MCF 10A (cell line): Measurements from ENCODE around the gene TRABD2A. TPM values are rescaled to one million over a fixed set of nuclear protein-coding genes. Genes with fewer than 3 reads are reported as not detected.

ENCODE experiments used
- BruUV-seq: library from RNA; stranded (reverse); fragments of 400-500 nt; replicated peaks from 2 replicates; lab custom pipeline; 2021; lab: Mats Ljungman, UMichigan
- CTCF ChIA-PET: fragments of 300-600 bp; sonication (Branson Sonifier 250); formaldehyde crosslinking; extraction: SDS; loops from one replicate; lab custom pipeline; 2021; ENCODE audit warnings: antibody characterized with exemption, inconsistent platforms; lab: Yijun Ruan, JAX
- POLR2A ChIA-PET: fragments of 300-600, 350-650 bp; sonication (Branson Sonifier 250); formaldehyde crosslinking; extraction: SDS; loops from one replicate; lab custom pipeline; 2020; ENCODE audit warnings: antibody characterized with exemption, inconsistent platforms; lab: Yijun Ruan, JAX
- DNase-seq: peaks from one replicate; pipeline ENCODE4 v3.0.0-alpha.2; 2018; ENCODE audit not compliant: unreplicated experiment
- H3K27ac Mint-ChIP-seq: one replicate; pipeline ENCODE4 v1.8.0; 2022; ENCODE audit warnings: mild to moderate bottlenecking, low read depth, mixed read lengths; ENCODE audit not compliant: unreplicated experiment
- H3K27me3 Mint-ChIP-seq: one replicate; pipeline ENCODE4 v1.8.0; 2022; ENCODE audit warnings: mixed read lengths; ENCODE audit not compliant: insufficient read depth, unreplicated experiment
- H3K36me3 Mint-ChIP-seq: one replicate; pipeline ENCODE4 v1.8.0; 2022; ENCODE audit warnings: mild to moderate bottlenecking, moderate library complexity, mixed read lengths; ENCODE audit not compliant: insufficient read depth, unreplicated experiment
- H3K4me1 Mint-ChIP-seq: one replicate; pipeline ENCODE4 v1.8.0; 2022; ENCODE audit warnings: mixed read lengths; ENCODE audit not compliant: insufficient read depth, unreplicated experiment
- H3K4me3 Mint-ChIP-seq: one replicate; pipeline ENCODE4 v1.8.0; 2022; ENCODE audit warnings: mild to moderate bottlenecking, moderate library complexity, mixed read lengths; ENCODE audit not compliant: unreplicated experiment
- H3K9me3 Mint-ChIP-seq: one replicate; pipeline ENCODE4 v1.8.0; 2022; ENCODE audit warnings: mixed read lengths; ENCODE audit not compliant: unreplicated experiment
- CTCF ChIP-seq: fragments of 200-600 bp; IDR thresholded peaks from one replicate; pipeline ENCODE4 v1.8.0; 2022; ENCODE audit warnings: antibody characterized with exemption, mild to moderate bottlenecking; ENCODE audit not compliant: unreplicated experiment
- intact Hi-C: fragments of 100-400 bp; cut with micrococcal nuclease; formaldehyde crosslinking; loops from 2 replicates; pipeline ENCODE4 v1.14.1; 2022
- total RNA-seq: library from RNA; stranded (reverse); gene quantifications from 2 replicates; pipeline ENCODE4 v1.2.3, GENCODE V29; 2022

The TRABD2A gene
- total RNA-seq, 1 experiment from 2014 or later = 20.0 TPM

DNA sequence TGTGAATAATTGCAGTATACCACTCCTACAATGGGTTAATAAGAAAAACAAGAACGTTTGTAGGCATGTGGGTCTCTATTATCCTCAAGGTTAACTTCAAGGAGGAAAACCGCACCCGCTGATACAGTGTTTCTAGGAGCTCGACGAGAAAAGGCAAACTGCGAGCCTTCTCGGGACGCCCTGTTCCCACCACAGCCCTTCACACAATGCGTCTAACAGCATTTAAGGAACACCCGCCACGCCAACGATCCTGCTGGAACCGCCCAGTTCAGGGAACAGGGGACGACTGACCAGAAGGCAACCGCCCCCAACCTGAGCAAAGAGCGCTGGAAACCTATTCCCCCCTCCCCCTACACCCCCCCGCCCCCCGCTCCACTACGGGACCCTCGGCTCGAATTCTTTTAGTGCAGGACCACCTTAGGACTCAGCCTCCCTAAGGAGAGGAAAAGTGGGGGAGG, 23.9 kb upstream of the TRABD2A start:
- TF ChIP-seq CTCF = no peak
- Mint-ChIP-seq H3K36me3 (peaks cover 35% of the 10 kb centered on the region), H3K27me3 (no peaks in the 10 kb centered on the region), H3K4me3 (peak overlapping the region; percentile 85), H3K4me1 (peaks cover 27% of the 10 kb centered on the region), H3K27ac (peak overlapping the region; percentile 83), H3K9me3 (peaks cover 11% of the 10 kb centered on the region)
- no TSS peak for BruUV-seq
- POLR2A ChIA-PET = interaction anchor here (0.7 to 7.1 kb wide), 17 partner anchors 10 to 445 kb away, joined by 3 to 189 read pairs (median 7); partner anchors contain the start of genes KCMF1 and TRABD2A
- DNase-seq = peak; percentile 70
- CTCF ChIA-PET = interaction anchor here (0.6 to 1.3 kb wide), 6 partner anchors 15 to 395 kb away, joined by 3 to 5 read pairs (median 4); no protein-coding TSS in a partner anchor
- intact Hi-C loops = no loop called here

DNA sequence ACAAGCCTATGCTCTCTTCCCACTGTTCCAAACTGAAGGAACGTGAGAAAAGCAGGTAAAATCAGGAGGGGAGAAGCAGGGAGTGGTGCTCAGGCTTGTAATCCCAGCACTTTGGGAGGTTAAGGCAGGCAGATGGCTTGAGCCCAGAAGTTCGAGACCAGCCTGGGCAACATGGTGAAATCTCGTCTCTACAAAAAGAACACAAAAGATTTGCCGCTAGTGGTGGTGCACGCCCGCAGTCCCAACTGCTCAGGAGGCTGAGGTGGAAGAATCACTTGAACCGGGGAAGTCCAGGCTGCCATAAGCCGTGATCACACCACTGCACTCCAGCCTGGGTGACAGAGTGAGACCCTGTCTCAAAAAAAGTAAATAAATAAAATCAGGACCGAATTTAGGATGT, 23.3 kb upstream of the TRABD2A start:
- Mint-ChIP-seq H3K4me1 (peaks cover 21% of the 10 kb centered on the region), H3K4me3 (peak overlapping the region; percentile 85), H3K27me3 (no peaks in the 10 kb centered on the region), H3K27ac (peak overlapping the region; percentile 83), H3K36me3 (peaks cover 35% of the 10 kb centered on the region), H3K9me3 (peaks cover 5% of the 10 kb centered on the region)
- ChIA-PET POLR2A (interaction anchor here (0.8 to 7.1 kb wide), 13 partner anchors 10 to 444 kb away, joined by 3 to 189 read pairs (median 21); partner anchors contain the start of genes KCMF1 and TRABD2A), CTCF (interaction anchor here (0.6 to 1.3 kb wide), 5 partner anchors 15 to 396 kb away, joined by 3 to 5 read pairs (median 3); no protein-coding TSS in a partner anchor)
- no peak for DNase-seq
- TF ChIP-seq CTCF = no peak
- intact Hi-C loops = no loop called here
- BruUV-seq = no TSS peak

DNA sequence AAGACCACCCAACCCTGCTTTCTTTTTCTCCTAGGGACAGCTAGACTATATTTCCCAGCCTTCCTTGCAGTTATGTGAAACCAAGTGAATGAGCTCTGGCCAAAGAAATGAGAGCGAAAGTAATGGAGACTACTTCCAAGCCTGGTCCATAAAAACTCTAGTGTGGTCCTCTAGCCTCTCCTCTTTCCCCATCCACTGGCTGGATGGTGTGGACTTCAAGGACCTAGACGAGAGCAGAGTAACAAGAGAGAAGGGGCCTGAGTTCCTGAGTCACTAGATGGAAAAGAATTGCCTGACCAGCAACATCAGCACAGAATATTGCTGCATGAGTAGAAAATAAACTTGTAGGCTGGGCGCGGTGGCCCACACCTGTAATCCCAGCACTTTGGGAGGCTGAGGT, 21.6 kb upstream of the TRABD2A start:
- TF ChIP-seq CTCF = no peak
- no peak for DNase-seq
- peaks cover 22% of the 10 kb centered on the region for H3K4me1 Mint-ChIP-seq
- no peaks in the 10 kb centered on the region for H3K9me3 Mint-ChIP-seq
- H3K36me3 Mint-ChIP-seq = peaks cover 26% of the 10 kb centered on the region
- BruUV-seq = no TSS peak
- CTCF ChIA-PET = interaction anchor here (1.2 kb wide), 1 partner anchor 23 kb away, joined by 3 read pairs; no protein-coding TSS in a partner anchor
- H3K27ac Mint-ChIP-seq = no peak overlapping the region
- POLR2A ChIA-PET = interaction anchor here (7.1 kb wide), 1 partner anchor 18 kb away, joined by 189 read pairs; no protein-coding TSS in a partner anchor
- H3K4me3 Mint-ChIP-seq = no peak overlapping the region
- intact Hi-C loops = no loop called here
- H3K27me3 Mint-ChIP-seq = no peaks in the 10 kb centered on the region

GRCh38 chr2:84901593-84902120, 20.8 kb upstream of the TRABD2A start:
- no TSS peak for BruUV-seq
- no peak overlapping the region for H3K4me3 Mint-ChIP-seq
- CTCF ChIA-PET = interaction anchor here (1.1 kb wide), 2 partner anchors 24 to 41 kb away, joined by 3 to 6 read pairs; no protein-coding TSS in a partner anchor
- intact Hi-C loops = no loop called here
- POLR2A ChIA-PET = interaction anchor here (1.0 to 7.1 kb wide), 3 partner anchors 19 to 57 kb away, joined by 3 to 189 read pairs (median 3); no protein-coding TSS in a partner anchor
- H3K27me3 Mint-ChIP-seq = no peaks in the 10 kb centered on the region
- no peaks in the 10 kb centered on the region for H3K9me3 Mint-ChIP-seq
- no peak for DNase-seq
- H3K4me1 Mint-ChIP-seq = peaks cover 14% of the 10 kb centered on the region
- no peak for TF ChIP-seq CTCF
- no peak overlapping the region for H3K27ac Mint-ChIP-seq
- H3K36me3 Mint-ChIP-seq = peaks cover 20% of the 10 kb centered on the region
